Cardiac septum (tissue), 1 donor: ENCODE measurements around the gene ETV5. TPM values are rescaled to one million over a fixed set of nuclear protein-coding genes. Genes with fewer than 3 reads are reported as not detected.

ENCODE experiments used
- DNase-seq: peaks from one replicate; pipeline ENCODE4 v3.0.0-alpha.2; 2020; ENCODE audit warnings: low spot score
- intact Hi-C: fragments of 100-400 bp; cut with DNase I; formaldehyde crosslinking; loops from one replicate; pipeline ENCODE4 v1.14.0; 2022
- total RNA-seq: library from RNA; stranded (reverse); fragmentation: NEBNext Ultra II Directional; extraction: Animal tissue kit (Norgen Biotek cat#: 25700); gene quantifications from one replicate; pipeline ENCODE4 v1.2.1, GENCODE V29; 2021
- donor health status: DM: no; HTN: no; CAD: no.

The ETV5 gene
- total RNA-seq, 1 donor from 2014 or later: 17.4 TPM

- DNase-seq: no peak
- intact Hi-C loops: no loop called here
Measured at GRCh38 chr3:185999221-185999620, 109.7 kb downstream of the ETV5 start.

GRCh38 chr3:185998136-185998535 is 110.8 kb downstream of the ETV5 start:
- intact Hi-C loops: no loop called here
- no peak for DNase-seq

GRCh38 chr3:185997130-185997529 is 111.8 kb downstream of the ETV5 start:
- intact Hi-C loops: no loop called here
- DNase-seq: no peak

Other genes starting within 250 kb of the ETV5 start
- gene TRA2B, start 171.1 kb downstream of the ETV5 start, total RNA-seq: 62.1 TPM